ENCODE results near the gene DENND1B.

The DENND1B gene

DNA sequence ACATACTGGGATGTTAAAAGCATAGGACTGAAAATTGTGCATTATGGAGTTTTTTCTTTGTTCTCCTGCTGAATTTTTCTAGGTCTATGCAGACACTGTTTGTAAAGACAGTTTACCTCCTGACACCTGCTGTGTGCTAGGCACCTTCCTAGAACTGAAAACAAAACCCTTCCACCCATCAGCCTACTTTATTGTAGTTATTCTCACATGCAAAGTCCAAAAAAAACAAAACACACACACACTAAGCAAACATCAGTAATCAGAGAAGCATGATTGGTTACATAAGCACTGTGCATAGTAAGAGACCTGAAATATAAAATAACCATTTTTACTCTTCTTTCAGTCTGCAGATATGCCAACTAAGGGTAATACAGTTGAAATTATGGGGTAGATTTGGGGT, 312.1 kb downstream of the DENND1B start:
- peak; percentile 46 for DNase-seq

DNA sequence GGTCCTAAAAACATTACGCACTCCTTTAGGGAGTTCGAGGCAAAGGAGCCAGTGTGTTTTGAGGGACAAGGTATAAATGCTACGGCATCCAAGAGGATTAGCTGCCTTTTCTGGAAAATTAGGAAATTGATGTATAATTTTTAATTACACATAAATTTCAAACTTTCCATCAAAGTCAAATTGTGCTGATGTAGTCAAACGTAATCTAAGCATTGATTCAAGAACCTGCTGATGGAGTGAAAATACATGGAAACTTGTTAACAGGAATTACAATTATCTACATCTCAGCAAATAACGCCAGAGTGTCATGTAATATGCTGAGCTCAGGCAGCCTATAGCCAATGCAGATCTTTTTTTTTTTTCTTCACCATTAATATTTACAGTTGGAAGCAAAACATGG, 312.7 kb downstream of the DENND1B start:
- no peak for DNase-seq
